ENCODE results near the gene XPC.

The XPC gene

DNA sequence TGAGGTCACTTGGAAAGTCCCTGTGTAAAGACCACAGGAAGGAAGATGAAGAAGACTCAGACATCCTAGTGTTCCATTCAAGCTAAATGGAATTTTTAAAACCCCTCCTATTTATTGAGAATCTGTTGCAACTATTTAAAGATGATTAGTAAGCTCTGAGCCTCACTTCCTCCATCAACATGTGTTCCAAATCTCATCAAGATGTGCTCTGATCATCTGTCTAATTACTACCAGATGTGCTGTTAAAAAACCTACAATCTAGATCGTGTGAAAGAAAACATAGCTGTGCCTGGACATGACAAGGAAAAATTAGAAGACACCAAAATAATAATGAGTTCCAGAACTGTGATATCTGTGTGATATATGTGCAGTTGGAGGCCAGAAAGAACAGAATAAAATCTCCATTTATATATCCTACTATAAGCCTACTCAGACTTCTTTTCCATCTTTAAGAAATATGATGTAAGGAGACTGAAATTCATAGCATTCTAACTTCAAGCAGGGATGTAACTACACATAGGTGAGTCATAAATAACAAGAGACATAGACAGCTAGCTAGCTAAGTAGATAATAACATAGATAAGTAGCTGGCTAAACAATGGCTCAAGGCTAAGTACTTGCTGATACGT is 7.8 kb downstream of the XPC start:
- DNase-seq (ENCODE audit: low read depth): no peak

DNA sequence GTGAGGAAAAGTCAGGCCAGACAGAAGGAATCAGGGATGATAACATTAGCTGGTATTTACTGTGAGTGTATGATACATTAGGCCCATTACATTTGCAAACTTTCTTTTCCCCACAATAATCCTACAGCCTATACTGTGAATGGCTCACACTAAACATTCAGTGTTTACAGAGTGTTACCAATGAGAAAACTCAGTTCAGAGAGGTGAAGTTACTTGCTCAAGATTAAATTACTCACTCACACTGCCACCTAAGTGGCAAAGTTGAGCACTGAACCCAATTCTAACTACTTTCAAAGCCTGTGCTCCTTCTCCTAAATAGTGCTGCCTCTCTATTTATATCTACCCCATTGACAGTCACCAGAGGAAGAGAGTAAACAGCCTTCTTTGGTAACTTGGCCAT is 8.5 kb downstream of the XPC start:
- DNase-seq (ENCODE audit: low read depth): no peak

DNA sequence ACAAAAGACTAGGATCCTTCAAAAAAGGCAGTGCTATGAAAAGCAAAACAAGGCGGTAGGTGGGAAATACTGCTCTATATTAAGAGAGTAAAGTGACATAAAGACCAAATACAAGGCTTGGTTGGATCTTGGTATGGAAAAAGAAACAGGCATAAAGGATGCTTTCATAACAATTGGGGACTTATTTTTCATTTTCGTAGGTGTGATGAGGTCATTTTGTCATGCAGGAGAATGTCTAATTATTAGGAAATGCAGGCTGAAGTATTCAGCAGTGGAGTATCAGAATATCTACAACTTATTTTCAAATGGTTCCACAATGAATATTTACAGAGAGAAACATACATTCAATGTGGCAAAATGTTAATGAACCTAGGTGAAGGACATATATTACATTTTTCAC is 9.0 kb downstream of the XPC start:
- DNase-seq (ENCODE audit: low read depth): no peak

DNA sequence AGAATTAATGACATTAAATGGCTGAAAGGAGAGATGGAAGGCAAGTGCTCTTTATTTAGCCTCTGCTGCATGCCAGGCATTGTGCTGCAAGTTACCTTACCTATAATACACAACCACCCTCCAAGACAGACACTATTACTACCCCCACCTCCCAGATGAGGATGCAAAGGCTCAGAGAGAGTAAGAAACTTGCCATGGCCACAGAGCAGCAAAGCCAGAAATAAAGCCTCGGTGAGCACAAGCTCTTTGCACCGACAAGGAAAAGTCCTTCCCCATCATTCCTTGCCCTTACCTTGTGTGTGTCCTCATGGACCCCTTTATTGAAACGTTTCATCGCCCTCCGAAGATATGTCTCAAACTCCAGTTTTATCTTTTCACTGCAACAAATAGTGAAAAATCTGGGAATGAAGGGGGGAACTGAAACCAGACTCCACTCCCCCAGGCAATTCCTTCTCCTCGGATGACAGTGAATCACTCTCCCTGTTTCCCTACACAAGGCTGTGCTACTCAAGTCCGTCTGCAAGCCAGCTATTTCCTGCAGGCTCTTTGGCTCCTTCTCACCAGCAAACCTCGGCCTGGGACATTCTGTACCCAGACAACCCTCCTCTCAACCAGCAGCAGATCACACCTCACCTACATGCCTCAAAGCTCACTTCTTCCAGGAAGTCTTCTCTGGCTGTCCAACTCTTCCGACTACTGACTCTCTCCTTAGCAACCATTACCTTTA is 11.4 kb downstream of the XPC start:
- DNase-seq (ENCODE audit: low read depth): no peak

DNA sequence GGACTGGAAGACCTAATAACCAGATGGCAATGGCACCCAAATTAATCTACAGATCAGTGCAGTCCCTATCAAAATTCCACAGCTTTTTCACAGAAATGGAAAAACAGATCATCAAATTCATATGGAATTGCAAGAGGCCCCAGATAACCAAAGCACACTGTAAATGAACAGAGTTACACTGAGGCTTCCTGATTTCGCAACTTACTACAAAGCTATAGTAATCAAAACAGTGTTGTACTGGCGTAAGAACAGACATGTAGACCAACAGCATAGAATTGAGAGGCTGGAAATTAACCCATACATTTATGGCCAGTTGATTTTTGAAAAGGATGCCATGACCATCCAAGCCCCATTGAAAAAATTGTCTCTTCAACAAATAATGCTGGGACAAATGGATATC is 16.2 kb downstream of the XPC start:
- no peak for DNase-seq (ENCODE audit: low read depth)

DNA sequence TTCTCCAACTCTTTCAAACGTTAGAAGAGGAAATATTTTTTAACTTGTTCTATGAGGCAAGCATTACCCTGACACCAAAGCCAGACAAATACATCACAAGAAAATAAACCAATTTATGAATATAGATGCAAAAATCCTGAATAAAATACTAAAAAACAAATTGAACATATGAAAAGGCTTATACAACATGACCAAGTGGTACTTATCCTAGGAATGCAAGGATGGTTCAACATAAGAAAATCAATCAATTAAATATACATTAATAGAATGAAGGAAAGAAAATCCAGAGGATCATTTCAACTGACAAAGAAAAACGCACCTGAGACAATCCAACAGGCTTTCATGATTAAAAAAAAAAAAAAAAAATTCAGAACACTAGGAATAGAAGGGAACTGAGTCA is 17.1 kb downstream of the XPC start:
- DNase-seq (ENCODE audit: low read depth): no peak

DNA sequence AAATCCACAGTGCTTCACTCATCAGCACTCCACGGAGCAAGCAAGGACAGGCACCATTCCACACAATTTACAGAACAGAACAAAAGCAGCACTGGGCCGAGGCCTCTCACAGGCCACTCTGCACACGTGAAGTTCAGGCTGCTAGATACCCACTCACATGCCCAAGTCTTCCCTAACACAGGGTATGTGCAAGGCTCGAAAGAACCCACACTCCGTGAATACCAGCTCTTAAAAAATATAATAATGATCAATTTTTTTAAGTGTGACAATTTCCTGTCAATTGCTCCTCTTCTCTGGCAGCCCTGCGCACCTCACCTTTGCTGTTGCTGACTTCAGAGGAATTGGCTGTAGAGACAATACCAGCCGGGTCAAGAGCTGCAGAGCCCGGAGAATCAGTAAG is 19.0 kb downstream of the XPC start:
- DNase-seq (ENCODE audit: low read depth): no peak

DNA sequence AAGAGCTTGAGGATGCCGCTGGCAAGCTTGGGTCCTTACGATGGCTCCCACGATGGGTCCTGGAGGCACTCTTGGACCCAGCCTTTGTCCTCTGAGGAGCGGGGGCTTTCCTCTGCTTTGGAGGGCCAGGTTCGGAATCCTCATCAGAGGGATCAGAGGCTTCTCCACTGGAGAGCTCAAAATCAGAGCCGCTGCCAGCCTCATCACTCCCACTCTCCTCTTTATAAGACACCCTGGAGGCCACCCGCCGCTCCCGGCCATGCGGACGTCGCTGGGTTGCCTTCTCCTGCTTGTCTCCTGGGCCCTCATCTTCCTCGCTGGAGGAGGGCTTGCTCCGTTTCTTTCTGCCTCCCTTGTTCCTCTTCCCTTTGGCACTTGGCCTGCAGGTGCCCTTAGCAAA is 20.0 kb downstream of the XPC start:
- no peak for DNase-seq (ENCODE audit: low read depth)

DNA sequence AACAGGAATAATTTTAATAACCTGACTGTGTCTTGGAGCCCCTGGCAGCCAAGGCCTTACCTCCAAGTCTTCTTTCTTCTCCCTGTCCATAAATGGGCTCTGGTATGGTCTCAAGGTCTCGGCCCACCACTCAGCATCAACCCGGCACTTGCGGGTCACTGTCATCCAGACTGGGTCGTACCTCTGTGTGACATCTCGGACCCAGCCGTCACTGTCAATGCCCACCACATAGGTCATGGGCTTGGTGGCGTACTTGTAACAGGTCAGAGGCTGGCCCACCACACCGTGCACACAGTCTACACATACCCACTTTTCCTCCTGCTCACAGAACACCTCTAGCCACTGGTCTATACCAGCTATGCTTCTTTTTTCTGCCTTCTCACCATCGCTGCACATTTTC is 20.4 kb downstream of the XPC start:
- no peak for DNase-seq (ENCODE audit: low read depth)

DNA sequence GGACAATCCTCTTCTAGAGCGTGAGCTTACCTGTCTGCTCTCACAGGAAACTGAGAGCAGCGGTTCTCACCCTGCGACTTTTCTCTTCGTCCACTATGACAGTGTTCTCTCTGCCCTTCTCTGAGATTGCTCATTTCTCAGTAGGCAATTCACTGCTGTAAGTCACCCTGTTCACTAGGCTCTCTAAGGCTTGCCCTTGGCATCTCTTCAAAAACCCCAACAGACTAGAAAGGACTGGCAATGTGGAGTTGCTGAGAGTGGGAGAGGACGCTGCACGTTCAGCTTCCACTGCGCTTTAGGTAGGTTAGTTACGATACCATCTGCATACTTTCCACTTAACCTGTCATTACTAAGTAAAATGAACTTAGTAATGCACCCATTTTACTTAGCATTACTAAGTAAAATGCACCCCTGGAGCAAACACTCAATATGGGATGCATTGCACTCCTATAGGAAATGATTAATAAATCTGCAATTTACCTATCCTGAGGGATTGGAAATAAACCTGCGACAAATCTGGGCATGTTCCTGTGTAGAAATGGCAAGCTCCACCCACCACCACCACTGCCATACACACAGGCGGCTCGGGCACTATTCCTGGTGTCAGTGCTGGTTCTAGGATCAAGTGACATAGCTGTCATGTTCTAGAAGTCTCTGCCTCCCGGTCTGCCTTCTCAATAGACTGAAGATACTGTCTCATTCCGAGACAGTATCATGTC is 21.4 kb downstream of the XPC start:
- DNase-seq (ENCODE audit: low read depth): no peak

DNA sequence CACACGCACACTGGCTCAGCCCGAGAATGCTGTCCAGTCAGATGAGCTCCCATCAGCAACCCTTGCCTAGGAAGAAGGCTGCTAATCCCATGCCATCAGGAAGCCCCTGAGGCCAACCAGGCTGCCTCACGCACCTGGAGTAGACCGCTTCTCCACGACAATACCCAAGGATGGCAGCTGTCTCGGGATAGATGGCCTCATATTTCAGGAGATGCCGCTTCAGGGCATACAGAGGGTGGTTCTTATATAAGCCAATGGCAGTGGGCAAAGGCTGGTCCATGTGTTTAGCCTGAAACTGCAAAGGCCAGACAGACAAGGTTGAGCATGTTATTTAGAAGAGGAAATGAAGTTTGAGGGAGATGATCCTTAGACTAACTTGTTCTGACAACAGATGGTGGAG is 22.2 kb downstream of the XPC start:
- no peak for DNase-seq (ENCODE audit: low read depth)

DNA sequence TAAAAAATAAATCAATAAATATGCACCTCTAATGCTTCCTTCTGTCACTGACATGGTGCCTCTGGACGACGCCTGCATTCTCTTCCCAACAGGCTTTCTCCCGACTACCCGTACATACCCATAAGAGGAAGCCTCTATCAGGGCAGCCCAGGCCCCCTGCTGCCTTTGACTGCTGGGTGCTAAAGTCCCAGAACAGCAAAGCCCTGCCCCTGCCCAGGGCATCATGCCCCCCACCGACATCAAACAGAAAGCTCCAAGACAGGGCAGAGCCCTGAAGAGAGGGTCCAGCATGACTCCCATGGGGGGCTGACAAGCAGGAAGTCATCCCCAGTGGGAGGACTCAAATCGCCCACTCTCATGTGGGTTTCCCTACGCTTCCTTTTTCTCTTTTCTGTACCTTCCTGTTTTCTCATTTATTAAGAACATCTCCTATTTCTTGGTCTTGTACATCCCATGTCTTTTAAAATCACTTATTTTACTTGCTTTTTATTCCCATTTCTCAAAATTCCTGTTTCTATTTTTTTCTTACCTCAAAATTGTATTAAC is 23.4 kb downstream of the XPC start:
- DNase-seq (ENCODE audit: low read depth): no peak

DNA sequence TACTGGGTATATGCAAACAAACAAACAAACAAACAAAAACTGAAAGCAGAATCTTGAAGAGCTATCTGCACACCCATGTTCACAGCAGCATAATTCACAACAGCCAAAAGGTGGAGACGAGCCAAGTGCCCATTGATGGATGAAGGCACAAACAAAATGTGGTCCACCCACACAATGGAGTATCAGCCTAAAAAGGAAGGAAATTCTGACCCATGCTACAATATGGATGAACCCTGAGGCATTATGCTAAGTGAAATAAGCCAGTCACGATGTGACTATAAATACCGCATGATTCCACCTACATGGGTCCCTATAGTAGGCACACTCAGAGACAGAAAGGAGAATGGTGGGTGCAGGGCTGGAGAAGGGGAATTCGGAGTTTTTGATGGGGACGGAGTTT is 24.1 kb downstream of the XPC start:
- no peak for DNase-seq (ENCODE audit: low read depth)

DNA sequence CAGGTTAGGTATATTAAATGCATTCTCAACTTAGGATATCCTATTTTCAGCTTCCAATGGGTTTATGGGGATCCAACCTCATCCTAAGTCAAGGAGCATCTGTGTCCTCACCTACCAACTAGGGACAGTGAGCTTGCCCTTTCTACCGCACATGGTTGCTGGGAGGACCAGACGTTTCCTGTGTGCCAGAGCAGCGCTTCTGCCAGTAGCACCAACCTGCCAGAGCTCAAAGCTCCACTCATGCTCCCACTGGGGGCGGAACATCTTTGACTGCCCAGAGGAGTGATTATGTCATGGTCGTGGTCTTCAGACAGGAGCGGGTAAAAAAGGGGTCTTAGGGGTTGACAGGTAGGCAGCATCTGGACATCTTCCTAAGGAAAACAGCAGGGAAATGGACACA is 24.7 kb downstream of the XPC start:
- DNase-seq (ENCODE audit: low read depth): no peak

DNA sequence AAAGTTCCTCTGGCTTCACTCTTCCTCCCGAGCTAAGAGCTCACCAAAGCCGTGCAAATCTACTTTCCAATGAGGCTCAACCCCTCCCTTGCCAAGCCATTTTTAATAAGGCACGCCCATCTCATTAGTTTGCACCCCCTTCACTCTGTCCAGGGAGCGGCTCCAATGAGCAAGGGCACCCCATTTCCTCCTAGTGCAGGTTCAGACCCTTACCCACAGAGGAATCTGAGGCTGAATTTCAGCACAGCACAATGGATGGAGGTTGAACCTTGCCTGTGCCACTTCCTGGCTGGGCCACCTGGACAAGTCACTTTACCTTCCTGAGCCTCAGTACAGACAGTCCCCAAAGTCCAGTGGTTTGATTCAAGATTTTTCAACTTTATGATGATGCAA is 25.4 kb downstream of the XPC start:
- DNase-seq (ENCODE audit: low read depth): no peak

DNA sequence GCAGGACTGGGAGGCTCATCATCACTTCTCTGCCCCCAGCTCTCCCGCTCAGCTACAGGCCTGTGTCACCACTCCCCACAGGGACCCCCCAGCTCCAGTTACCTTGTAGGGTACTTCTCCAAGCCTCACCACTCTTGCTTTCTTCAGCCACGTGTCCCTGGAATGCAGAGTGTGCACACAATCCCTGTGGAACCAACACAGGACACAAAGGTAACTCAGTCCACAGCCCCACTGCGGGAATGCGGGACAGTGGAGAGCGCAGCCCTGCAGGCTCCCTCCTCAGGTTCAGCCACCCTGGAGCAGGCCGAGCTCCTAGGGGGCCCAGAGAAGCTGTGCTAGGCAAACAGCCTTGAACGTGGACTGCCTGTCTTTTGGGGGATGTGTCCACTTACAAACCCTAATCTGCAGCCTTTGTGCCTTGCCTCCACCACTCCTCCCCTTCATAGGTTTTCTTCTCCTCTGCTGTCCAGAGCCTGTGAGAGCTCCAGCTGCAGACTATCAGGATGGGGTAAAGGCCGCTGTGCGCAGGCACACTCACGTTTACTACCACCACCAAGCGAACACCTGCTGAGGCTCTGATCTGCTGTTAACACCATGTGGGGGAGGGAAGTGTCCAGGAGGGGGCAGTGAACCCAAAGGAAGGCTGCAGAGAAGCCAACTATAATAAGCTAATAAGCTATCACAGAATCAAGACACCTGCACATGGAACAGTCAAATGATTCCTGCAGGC is 26.0 kb downstream of the XPC start:
- DNase-seq (ENCODE audit: low read depth): no peak

DNA sequence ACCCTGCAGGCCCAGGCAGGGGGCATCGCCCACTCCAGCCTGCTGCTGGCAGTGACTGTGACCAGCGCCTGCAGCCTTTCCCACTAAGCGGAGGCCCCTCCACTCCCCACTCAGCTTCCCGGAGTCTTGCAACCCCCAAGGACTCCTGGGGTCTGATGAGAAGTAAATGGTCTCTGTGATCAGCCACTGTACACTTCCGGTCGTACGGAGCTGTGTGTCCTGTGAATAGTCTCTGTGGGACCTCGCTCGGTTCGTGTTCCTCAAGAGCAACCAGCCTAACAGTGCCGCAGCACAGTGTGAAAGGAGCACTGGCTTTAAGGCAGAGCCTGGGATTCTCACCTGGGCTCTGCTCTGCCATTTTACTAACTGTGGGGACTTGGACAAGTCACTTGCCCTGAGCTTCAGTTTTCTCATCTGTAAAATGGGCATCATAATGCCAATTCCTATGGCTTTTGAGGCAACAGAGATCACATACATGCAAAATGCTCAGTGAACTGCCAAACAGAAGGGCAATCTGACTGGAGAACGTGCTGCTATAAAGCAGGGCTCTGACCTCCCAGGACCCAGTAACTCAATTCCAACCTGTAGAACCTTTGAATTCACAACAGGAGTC is 26.8 kb downstream of the XPC start:
- no peak for DNase-seq (ENCODE audit: low read depth)

DNA sequence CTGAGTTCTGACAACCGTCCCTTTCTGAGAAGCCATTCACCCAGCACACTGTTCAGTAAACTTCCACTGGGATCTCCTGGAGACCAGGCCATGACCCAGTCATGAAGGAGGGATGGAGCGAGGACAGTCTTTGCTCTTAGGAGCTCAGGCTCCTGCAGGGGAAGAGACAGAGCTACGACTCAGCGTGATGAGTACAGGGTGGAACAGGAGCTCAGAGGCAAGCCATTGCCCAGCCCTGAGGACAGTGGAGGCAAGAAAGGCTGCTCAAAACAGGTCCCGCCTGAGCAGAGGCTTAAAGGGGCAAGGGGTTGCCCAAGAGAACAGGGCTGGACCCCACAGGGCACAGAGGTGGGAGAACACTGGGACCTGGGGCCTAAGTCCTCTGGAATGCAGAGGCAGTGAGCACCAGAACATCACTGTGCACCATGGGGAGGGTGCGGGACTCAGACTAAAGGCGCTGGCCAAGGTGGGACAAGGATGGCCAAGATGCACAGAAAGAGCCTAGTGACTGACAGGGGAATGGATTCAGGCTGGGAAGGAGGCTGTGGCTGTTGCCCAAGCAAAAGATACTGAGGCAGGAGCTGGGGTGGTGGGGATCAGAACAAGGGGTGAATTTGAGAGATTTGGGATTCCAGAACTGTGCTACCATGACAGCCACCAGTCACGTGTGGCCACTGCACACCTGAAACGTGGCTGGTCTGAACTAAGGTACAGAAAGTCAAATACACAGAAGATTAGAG is 27.7 kb downstream of the XPC start:
- no peak for DNase-seq (ENCODE audit: low read depth)

DNA sequence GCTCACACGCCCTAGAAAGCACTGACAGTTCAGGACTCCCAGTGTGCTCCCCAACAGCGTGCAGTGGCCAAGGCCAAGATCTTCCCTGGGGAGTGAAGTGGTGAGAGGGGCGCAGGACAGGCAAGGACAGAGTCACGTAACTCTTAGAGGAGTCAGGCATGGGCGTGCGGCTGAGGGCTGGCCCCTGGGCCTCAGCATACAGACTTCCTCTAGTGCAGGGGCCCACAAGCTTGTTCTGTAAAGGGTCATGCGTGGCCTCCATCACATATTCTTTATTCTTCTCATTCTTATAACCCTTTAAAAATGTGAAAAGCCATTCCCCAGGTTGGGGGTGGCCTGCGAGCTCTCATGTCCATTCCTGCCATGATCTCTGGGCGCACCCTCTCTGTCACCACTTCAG is 28.3 kb downstream of the XPC start:
- DNase-seq (ENCODE audit: low read depth): no peak

DNA sequence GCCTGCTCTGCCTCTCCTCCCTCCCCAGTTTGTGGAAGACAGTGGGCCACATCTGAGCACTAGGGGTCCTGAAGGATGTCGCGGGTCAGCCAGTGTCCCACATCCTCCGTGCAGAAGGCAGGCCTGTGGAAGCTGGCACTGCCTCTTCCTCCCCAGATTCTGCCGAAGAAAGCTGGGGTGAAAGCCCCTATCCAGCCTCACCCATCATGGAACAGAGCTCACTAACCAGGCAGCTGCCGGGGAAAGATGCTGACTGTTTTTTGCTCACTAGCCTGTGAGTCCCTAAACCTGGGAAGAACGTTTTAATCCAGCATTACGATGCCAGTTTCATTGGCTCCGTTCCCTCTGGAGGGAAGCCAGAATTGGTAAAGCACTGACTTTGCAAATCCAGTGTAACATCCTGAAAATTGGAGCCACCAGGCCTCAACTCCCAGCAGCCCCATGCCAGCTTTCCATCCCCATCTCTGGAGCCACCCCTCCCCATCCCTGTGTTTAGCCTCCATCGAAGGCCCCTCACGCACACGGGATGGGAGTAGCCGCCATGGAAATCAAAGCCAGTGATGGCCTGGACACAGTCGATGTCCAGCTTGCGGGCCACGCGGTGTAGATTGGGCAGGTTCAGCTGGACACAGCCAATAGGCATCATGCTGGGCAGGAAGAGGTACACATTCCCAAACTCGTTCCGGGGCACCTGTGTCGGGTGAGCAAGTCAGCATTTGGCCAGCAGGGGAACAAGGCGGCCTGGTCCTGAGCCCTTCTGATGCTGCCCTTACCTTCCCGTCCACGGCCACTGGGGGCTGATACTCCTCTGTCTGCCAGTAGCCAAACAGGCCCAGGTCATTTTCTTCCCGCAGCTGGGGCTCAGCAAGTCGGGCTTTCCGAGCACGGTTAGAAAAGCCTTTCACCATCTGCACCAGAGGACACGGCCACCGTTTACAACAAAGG is 30.1 kb downstream of the XPC start:
- no peak for DNase-seq (ENCODE audit: low read depth)

Measured in activated T-cell treated with anti-CD3 and anti-CD28 coated beads for 24 hours (primary cell).